GM18502 (cell line): Measurements from ENCODE around the gene TTC21B.

ENCODE experiments used
- ATAC-seq: cut with Tn5 transposase; IDR thresholded peaks from one replicate; pipeline ENCODE4 v1.9.1; 2021; ENCODE audit warnings: mild to moderate bottlenecking; ENCODE audit not compliant: unreplicated experiment, poor library complexity

TTC21B gene

GRCh38 chr2:165927774-165928173 is 25.8 kb downstream of the TTC21B start:
- no peak for ATAC-seq

- ATAC-seq = no peak
Observed at GRCh38 chr2:165927353-165927752, 26.2 kb downstream of the TTC21B start.

GRCh38 chr2:165924946-165925345 is 28.6 kb downstream of the TTC21B start:
- ATAC-seq = no peak

GRCh38 chr2:165920748-165921147 is 32.8 kb downstream of the TTC21B start:
- no peak for ATAC-seq

DNA sequence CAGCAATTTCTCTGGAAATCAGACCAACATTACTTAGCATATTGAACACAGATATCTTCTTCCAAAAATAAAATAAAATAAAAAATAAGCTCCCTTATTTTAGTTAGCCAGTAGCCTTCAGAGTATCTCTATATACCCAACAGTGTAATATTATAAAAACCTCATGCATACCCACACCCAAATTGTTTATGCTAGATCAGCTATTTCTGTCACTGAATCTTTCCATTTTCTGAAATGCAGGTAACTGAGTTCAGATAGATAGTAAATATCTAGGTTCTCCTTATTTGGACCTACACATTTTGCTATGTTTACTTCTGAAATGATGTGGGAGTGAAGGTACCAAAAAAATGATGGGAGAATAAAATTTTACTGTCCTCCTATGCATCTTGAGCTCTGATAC is 39.9 kb downstream of the TTC21B start:
- ATAC-seq = no peak

GRCh38 chr2:165911981-165912380 is 41.6 kb downstream of the TTC21B start:
- ATAC-seq = no peak

DNA sequence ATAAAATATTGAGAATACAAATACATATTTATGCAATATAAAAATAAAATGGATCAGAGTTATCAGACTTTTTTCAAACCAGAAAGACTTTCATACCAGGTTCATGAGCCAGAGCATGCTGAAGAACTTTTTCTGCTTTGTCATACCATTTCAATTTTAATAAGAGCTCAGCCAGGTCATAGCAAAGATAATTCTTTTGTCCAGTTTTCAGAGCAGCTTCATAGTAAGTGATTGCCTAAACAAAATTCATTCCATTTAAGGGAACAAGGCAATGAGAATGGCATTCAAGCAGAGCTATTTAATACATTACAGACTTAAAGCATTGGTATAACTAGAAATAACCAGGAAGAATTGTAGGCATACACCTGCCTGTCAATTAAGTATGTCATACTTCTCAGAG is 42.3 kb downstream of the TTC21B start:
- no peak for ATAC-seq

GRCh38 chr2:165909466-165909865 is 44.1 kb downstream of the TTC21B start:
- no peak for ATAC-seq

DNA sequence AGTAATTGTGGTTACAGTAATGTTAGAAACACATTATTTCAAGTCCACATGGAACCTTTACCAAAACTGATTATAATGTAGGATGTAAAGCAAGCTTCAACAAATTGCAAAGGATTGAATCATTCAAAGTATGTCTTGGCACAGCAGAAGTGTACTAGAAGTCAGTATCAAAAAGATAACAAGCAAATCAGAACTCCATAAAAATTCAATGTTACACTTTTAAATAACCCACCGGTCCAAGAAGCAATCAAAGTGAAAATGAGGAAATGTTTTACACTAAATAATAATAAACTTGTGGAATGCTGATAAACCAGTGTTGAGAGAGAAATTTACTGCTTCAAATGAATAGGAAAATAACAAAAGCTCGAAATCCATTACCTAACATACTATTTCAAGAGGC is 47.7 kb downstream of the TTC21B start:
- no peak for ATAC-seq

DNA sequence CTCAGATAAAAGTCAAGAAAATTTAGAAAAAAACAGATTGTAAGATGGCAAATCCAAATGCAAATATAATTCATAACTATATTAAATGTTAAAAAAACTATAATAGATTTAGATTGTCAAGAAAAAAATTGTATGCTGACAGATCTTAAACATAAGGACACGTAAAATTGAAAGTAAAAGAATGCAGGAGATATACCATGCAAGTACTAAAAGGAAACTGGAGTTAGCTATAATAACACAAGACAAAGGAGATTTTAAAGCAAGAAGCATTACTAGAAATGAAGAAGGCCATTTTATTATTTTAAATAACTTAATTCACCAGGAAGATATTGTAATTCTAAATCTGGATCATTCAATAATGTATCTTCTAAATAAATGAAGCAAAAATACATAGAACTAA is 48.3 kb downstream of the TTC21B start:
- ATAC-seq = no peak

DNA sequence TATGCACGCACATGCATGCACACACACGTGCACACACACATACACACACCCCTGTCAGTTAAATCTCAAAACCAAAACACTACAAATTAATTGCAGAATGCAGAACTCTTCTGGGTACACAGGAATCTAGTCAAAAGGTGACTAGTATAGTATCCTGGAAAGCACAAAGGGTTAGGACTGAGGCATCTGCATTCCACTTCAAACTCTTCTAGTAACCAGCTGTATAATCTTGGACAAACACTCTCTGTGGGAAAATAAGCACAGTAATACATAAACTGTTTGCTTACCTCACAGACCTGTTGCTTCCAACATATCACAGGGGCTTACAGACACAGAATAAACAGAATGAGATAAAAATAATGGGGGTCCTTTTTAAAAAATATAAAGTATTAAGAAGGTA is 49.1 kb downstream of the TTC21B start:
- no peak for ATAC-seq

DNA sequence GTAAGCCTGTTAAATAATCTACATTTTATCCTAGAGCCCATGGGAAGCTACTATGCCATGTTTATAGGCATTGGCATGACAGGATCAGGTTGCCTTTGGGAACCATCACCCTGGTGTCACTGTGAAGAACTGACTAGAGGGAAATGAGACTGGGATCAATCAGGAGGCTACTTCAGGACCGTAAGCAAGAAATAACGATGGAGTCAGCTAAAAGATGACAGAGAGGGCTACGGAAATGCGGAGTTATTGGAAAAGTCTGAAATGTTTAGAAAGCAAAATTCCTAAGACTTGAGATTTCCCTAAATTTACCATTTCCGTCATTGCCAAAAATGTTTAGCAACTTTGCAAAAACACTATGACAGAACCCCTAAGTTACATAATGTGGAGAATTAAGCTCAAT is 50.2 kb downstream of the TTC21B start:
- no peak for ATAC-seq

DNA sequence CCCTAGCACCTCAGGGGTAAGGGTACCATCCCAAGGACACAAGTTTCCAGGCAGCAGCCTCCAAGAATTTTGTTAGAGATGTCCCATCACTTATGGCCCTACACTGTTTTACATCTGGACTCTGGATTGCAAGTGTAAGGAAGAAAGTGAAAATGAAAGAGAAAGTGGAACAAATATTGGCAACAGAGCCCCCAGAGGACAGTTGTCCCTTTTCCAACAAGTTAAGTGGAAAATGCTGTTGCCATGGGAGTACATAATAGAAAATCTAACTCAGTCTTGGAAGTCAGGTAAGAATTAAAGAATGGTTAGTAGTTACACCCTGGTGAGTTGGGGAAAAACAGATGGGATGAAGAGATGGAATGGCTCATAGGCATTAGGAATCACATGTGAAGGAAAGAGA is 50.6 kb downstream of the TTC21B start:
- peak; percentile 56 for ATAC-seq

- ATAC-seq = no peak
Observed at GRCh38 chr2:165901620-165902298, 51.8 kb downstream of the TTC21B start.

GRCh38 chr2:165899311-165899710 is 54.3 kb downstream of the TTC21B start:
- no peak for ATAC-seq

- no peak for ATAC-seq
Observed at GRCh38 chr2:165898381-165898780, 55.2 kb downstream of the TTC21B start.

- peak; percentile 38 for ATAC-seq
Observed at GRCh38 chr2:165897726-165898125, 55.9 kb downstream of the TTC21B start.

DNA sequence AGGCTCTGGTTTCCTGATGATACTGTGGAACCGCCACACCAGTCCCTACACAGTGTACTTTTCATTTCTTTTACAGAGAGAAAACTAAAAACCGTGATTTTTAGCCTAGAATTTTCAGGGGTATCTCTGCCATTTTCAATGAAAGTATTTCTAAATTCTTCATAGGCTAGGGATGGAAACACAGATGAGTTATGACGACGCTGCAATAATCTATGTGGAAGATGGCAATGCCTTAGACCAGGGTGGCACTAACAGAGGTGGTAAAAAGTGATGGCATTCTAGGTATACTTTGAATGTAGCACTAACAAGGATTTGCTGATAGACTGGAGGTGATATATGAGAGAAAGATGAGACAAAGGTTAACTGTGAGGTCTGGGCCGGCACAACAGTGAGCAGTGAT is 56.5 kb downstream of the TTC21B start:
- ATAC-seq = no peak

- ATAC-seq = peak; percentile 92
Observed at GRCh38 chr2:165895974-165896373, 57.6 kb downstream of the TTC21B start.

DNA sequence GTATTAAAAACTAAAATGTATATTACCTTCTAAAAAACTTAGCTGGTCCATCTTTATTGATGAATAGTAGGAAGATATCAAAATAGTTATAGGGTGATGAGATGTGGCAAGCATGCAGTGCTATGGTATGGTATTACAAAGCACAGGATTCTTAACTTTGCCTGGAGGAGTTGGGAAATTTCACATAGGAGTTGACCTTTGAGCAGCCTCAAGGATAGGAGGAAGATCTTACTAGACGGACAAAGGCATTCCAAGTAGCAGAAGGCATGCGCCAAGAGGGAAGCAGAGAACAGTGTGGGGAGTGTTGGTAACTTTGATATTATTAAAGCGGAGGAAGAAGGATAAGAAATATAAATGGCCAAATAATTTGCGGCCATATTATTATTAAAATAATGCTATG is 60.0 kb downstream of the TTC21B start:
- no peak for ATAC-seq

GRCh38 chr2:165892526-165892925 is 61.0 kb downstream of the TTC21B start:
- no peak for ATAC-seq

DNA sequence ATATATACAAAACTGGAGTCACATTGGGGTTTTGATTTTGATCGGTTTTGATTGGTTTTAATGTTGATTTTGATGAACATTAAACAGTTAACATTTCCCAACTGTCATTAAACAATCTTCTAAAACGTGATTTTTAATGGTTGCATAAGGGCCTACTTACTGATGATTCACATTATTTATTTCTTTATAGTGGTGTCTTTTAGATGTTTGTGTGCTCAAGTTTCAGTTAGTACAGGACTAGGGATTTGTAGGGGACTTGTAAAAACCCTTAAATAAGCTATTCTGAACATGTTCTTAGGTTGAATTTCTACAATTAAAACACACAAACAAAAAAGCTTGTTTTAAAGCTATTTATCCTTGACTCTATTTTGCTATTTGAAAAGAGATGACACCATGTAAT is 61.6 kb downstream of the TTC21B start:
- ATAC-seq = no peak

DNA sequence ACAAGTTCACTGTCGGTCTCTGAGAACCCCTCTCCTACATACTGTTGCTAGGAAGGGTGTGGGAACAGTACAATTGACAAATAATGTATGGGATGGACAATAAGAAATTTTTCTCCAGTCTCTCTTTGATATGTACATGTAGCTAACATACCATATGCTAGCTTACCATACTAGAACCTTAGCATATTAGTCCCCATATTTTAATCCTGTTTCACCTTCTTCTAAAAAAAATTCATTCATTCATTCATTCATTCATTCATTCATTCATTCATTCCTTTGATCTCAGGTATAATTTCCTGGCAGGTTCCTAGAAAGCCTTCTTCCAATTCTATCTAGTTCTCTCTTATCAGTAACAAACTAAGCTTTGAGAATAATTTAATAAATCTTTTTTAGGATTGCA is 62.2 kb downstream of the TTC21B start:
- ATAC-seq = no peak
